Activated CD4-positive, alpha-beta T cell treated with anti-CD3 and anti-CD28 coated beads, Interleukin-2, amount 50 U/mL, for 4 hours (primary cell): ENCODE measurements around the gene ST6GALNAC3.
"Not testable (repeated sequence)": the region's sequence is repeated elsewhere in the genome, so short reads cannot be mapped to it uniquely, and the experiment has no call there.

Experiments
- DNase-seq, 2 experiments: peaks; one replicate each; pipeline ENCODE4 v3.0.0-alpha.2; 2020

ST6GALNAC3 gene

DNA sequence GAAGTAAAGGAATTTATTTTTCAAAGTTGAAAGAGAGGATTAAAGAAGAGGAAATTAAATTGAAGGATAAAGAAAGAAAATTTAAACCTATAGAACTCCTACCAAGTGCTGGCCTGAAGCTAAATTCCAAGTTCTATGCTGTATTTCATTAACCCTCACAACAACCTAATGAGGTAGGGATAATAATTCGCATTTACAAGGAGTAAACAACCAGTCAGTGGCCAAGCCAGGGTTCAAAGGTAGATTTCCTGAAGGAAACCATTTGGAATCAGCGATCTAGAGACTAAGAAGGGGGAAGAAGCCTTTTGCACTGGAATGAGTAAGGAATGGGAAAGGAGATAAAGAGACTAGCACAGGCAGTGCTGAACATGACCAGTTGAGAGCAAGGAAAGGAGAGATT, 526.9 kb downstream of the ST6GALNAC3 start:
- no peak for DNase-seq

DNA sequence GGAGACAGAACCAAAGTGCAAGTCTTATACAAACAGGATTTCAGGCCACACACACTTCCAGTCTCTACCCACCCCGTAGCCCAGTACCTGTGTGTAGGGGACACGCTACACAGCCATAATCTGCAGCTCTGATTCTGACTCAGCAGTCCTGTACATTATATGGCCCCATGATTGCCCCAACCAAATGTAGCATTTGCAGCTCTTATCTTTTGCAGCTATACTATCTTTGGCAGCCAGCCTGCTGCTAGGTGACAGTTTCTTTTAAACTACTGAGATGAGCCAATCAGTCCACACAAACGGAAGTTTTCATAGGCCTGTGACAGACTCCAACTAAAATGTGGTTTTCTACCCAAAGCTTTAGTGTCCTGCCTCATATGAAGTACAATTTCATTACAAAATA, 533.2 kb downstream of the ST6GALNAC3 start:
- no peak for DNase-seq

DNA sequence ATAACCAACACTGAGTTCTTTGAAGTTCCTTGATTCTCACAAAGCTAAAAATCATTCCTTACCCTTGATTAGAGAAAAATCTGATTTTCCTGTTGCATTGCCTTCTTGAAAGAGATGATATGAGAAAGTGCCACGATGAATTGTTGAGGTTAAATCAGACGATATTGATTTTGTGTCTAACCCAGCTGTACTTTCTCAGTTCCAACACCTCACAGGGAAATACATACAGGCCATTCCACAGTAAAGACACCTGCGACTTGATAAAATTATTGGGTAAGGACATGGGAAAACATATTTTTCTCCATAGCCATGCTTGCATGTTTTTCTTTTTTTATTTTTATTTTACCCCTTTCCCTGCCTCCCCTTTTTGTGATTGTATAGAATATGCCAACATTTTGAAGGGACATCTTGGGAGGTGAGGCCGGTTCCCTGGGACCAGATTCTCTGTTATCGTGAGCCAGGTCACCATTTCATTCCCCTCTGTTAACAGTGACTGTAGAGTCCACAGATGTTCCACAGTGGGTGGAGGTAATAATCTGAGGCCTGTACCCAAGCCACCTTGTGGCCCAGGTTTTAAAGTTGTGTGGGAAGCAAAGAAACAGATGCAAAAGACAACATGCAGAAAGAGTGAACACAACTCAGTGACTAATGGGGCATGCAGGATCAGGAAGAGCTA, 537.4 kb downstream of the ST6GALNAC3 start:
- DNase-seq: no peak

DNA sequence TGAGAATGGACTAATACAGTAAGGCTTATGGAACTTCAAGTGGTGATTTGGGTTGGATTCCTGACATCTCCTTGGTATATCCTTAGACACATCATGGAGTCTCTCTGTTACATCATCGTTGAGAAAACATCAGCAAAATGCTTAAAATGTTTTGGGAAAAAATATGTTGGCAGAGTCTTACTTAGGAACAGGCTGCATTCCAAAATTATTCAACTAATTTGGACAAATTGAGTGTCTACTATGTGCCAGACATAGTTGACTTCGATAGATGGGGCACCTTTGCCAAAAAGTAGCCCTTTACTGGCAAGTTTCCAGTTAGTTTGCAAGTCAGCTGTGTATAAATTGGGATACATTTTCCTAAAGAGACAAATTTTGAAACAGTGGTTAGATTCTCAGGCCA, 539.3 kb downstream of the ST6GALNAC3 start:
- DNase-seq: no peak

DNA sequence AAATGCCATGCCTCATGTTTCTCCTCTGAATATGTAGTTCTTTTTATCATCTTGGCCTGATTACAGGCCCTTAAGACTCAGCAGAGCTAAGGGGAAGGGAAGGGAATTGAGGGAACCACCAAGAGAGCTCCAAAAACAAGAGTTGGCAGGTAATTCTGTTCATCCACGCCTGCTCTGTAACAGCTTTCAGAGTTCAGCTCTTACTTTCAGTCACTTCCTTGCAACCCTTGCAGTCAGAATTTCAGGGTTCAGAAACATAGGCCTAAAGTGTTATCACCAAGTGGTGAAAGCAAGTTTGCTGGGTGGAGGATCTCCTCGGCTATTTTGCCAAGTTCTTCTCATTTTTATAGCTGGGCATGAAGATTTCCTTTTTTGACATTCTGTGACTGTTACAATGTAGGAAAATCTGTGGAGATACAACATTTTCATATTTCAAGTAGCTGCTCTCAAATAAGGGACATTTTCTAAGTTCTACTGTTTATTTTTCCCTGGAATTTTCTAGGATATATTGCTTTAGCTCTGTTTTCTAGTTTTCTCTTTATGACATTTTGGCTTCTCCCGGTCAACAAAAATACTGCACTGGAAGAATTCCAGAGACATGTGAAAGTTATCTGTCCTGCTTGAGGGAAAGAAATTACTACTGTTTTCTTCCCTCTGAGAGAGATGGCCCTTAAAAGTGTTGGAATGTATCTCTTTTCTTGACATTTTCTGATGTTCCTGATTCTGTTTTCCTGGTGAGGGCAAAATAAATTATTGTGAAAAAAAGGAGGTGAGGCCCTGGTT, 540.9 kb downstream of the ST6GALNAC3 start:
- no peak for DNase-seq

DNA sequence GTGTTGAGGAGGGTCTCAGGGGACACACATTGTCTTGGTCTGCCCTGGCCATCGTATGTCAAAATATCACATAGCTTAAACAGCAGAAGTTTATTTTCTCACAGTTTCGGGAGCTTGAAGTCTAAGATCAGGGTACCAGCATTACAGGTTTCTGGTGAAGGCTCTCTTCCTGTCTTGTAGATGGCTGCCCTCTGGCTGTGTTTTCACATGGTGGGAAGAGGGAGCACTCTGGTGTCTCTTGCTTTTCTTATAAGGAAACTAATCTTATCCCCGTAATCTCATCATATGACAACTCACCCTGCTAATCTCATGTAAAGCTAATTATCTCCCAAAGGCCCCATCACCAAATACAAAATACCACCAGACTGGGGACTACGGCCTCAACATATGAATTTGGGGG, 545.8 kb downstream of the ST6GALNAC3 start:
- DNase-seq: no peak

DNA sequence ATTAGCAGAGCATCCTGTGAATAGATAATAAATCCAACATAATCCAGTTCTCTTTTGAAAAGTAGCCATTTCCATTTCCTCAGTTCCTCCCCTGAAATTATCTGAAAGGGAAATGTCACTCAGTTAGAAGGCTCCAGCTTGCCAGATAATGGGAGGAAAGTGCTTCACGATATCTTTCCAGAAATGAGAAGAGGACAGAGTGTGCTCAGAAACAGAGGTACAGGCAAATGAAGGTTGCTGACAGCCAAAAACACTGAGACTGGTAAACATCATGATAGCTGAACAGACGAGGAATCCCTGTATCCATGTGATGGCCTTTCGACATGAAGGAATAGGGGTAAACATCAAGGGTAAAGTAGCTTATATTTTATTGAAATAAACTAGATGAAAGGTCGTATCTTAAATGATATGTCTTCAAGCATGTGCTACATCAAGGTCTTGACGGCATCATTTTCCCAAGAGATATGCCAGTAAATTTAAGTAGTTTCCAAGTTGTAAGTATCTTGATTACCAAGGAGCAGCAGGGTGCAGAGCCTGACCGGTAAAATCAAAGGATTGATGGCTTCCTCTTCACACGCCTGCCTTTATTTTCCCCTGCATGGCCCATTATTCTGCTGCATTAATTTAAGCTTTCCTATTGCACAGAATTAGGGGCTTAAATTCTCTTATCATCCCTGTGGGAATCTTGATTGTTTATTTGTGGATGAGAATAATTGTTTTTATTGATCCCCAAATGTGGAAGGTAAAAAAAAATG, 548.4 kb downstream of the ST6GALNAC3 start:
- no peak for DNase-seq

DNA sequence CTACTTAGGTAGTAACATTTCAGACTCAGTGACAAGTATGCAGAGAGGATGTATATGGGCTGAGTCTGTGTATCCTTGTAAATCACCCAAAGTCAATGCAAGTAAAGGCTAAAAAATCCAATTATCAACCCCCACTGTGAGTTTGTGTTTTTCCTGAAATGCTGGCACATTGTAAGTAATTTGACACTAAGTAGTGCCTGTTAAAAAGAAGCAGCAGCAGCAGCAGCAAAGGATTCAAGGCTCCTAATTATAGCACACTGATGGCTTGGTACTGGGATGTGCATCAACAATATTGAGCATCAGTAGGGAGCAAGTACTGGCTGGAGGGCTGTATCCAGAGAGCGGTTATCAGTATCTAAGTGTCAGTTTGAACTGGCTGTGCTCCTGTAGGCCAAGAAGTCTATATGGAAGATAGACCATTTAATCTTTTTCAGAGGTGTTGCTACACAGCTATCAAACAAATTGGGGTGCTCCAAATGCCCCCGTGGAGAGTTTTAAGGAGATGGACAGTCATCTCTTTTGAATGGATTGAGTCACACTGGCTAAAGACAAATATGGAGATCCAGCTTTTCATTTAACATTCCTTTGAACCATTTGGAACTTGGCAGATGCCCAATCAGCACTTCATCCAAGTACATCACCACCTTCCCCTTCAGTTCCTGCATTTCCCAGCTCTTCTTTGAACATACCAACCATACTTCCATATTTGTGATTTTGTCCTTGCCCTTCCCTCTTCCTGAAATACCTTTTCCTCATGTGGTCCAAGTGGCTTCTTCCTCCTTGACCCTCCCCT, 551.5 kb downstream of the ST6GALNAC3 start:
- no peak for DNase-seq

DNA sequence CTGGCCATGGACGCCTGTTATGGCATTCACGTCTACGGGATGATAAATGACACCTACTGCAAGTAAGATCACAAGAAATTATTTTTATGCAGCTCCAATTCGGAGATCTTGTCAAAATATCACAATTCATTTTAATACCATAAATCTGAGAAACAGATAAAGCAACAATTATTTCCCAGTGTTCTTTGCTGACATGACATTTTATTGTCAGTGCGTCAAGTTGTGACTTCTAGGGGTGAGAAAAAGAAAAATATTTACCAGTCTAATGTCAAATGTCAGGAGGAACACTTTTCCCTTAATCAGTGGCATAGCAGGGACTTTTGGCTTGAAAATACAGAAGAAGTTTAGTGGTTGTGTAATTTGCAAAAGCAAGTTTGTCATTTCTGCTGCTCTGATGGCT, 553.0 kb downstream of the ST6GALNAC3 start:
- no peak for DNase-seq

DNA sequence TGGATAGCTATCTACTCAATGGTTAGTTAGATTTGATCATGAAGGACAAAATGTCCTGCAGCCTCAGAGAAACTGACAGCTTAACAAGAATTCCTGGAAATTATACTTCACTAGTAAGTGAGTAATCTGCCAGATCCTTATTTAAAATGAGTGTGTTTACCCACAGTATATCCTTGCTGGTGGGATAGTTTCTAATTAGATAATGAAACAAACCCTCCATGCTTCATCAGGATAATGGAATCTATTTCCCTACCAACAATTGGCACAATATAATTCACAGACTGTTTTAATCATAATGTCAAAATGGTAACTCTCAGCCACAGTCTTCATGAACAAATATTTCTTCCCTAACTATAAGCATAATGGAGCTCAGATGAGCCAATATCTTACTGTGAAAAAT, 553.4 kb downstream of the ST6GALNAC3 start:
- DNase-seq: no peak

DNA sequence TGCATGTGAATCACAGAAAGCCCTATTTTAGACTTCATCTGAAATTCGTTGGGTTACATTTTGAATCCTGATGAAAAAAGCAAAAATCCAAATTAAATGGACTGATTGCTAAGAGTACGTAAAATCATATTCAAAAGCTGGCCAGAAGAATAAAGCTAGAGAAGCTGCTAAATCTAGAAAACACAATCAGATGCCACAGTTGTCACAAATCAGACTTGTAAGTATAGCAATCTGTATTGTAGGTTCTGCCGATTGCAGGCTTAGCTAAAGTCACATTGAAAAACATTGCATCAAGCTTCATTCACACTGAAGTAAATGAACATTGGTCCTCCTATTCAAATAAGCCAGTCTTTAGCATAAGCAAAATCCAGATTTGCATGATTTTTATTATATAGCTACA, 557.6 kb downstream of the ST6GALNAC3 start:
- no peak for DNase-seq

DNA sequence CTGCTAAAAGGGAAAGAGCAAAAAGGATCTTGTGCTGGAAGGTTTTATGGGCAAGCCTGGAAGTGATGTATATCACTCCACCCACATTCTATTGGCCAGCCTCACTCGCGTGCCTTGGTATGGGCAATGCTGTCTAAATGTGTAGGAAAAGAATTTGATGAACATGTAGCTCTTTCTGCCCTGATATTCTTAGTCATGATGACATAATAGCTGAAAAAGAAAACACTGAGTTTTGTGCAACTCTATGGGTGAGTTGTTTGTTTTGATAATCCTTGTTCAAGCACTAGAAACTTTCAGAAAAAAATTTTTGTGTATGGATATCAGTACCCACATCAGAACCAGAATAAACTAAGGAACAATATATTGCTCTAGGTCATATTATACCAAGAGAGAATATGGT, 561.2 kb downstream of the ST6GALNAC3 start:
- DNase-seq: no peak

DNA sequence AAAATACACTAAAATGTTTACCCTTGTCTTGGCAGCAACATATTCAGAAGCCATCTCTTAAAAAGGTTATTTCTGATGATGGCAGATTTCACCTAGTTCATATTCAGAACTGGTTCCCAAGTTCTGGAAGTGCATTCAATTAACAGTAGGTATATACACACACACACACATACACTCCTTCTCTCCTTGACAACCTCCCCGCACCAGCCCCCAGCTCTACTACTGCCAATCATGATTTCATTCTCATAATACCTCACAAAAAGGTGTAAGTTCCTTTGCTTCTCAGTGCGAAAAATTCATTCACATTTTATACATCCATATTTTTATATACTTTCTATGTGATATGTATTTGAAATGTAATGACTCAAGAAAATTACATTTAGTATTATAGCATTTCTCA, 564.6 kb downstream of the ST6GALNAC3 start:
- no peak for DNase-seq

DNA sequence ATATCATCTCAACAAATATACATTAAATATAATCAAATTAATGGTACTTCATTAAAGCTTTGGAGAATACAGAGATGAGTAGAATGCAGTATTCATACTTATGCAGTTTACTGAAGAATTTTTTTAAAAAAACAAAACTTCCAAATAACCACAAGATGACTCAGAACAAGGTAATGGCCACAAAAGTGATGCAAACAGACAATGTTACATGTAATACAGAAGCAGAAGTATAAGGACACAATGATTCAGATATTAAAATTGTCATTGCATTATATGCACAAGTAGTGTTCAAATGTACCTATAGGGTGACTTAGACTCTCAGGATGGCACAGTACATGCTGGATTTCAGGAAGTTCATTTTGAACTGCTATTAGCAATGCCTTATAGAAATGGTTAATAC, 565.5 kb downstream of the ST6GALNAC3 start:
- no peak for DNase-seq

DNA sequence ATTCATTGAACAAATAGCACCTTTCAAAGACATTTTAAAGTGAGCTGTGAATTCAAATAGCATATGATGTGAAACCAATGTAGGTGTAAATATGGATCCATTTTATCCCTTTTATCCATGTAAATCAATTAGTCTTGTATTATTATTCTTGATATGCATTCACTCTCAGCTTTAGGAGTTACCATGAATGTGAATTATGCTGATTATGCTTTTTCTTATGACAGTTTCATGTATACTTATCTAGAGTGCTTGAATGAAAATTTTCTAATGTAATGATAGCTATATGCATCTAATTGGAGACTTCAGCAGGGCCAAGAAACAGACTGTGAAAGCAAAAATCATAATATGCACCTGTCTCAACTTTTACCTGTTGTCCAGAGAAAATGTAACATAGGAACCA, 566.2 kb downstream of the ST6GALNAC3 start:
- DNase-seq: no peak

DNA sequence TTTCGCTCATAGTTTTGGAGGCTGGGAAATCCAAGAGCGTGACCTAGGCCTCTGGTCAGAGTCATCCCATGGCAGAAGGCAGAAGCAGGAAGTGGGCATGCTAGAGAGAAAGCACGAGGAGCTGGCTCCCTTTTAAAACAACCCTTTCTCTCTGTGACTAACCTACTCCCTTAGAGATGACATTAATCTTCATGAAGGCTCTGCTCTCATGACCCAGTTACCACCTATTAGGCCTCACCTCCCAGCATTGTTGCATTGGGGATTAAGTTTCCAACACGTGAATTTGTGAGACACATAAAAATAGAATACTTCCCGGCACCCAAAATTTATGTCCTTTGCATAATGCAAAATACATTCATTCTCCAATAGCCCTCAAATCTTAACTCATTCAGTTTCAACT, 569.6 kb downstream of the ST6GALNAC3 start:
- DNase-seq: no peak

DNA sequence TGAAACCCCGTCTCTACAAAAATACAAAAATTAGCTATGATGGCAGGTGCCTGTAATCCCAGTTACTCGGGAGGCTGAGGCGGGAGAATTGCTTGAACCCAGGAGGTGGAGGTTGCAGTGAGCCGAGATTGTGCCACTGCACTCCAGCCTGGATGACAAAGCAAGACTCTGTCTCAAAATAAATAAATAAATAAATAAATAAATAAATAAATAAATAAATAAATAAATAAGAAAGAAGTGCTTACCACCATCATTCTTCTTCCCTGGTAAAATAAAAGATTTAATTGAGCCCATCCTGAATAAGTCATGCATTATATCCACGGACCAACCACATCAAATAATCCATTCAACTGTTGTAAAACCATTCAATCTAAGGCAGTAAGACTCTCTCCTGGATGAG, 578.3 kb downstream of the ST6GALNAC3 start:
- DNase-seq: not testable (repeated sequence)

DNA sequence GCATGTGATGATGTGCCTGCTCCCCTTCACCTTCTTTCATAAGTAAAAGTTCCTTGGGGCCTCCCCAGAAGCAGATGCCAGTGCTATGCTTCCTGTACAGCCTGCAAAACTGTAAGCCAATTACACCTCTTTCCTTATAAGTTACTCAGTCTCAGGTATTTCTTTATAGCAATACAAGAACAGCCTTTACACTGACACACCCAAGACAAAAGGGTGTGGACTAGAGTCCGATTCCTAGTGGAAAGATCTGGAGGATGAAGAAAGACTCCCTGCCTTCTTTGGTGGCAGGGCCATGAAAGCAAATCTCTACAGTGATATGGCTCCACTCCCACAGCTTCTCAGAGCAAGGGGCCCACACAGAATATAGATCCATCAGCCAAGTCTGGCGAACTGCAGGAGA, 583.1 kb downstream of the ST6GALNAC3 start:
- DNase-seq: no peak

DNA sequence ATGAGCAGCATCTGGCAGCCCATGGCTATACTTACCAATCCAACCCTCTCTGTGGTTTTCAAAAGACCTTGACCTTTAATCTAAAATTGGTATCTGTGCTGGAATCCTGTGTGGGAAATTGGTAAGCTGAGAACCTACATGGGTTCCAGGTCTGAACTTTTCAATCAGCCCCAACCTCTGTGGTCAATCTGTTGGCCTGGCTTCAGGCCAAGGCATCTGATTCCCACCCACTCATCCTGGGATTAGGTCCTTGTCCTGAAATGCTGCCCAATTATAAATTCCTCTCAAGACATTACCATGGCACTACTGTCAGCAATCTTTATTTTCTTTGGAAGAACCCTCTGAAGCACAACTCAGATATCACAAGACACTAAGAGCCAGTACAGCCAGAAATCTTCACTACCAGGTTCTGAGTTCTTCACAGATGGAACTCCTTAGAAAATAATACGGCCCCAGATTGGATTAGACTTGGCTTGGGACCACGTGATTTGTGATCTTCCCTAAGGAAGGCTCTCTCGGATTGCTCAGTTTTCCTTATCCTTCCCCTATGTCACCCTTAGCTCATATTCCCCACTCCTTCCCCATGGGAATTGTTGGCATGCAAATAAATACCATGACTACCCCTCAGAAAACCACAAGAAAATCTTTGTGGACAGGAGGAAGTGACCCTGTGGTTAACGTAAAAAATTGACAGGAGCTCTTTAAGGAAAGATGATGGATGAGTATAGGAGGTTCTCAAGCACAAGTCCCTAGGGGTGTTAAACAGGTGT, 584.8 kb downstream of the ST6GALNAC3 start:
- no peak for DNase-seq

DNA sequence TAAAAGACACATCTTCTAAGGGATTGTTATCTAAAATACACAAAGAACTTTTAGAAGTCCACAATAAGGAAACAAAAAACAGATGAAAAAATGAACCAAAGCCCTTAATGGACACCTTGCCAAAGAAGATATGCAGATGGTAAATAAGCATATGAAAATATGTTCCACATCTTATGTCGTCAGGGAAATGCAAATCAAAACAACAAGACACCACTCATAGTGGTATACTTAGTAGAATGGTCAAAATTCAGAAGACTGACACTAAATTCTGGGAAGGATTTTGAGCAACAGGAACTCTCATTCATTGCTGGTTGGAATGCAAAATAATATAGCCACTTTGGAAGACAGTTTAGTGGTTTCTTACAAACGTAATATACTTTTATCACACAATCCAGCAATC, 587.0 kb downstream of the ST6GALNAC3 start:
- DNase-seq: no peak

DNA sequence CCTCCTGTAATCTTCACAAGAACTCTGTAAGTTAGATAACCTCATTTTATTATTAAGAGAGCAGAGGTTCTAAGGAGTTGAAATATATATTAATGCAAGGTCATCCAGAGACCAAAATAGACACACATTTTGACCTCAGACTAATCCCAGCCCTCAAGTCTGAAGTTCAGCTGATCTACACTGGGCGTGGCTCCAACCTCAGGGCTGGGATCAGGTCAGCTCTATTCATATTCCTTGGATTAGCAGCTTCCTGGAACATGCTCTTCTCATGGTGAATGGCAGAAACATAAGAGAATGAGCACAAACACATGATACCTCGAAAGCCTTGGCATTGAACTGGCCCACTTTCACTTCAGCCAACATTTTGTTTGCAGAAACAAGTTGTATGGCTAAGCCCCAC, 592.0 kb downstream of the ST6GALNAC3 start:
- DNase-seq: no peak

DNA sequence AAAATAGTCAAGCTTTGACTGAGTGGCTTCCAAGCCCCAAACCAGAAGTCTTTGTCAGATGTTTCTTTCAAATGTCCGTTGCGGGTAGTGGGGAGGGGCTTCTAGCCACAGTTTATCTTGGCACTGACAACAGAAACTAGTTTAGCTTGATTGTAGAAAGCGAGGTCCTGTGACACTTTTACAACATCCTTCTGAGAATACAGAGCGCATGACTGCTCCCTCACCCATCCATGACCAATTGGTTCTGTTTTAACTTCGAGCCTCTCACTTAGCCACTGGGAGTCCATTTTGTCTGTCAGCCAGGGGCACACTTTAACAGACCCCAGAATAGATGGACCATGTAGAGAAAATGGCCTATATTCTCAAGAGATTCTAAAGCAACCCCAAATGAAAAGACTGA, 593.5 kb downstream of the ST6GALNAC3 start:
- DNase-seq: no peak
